ENCODE data around the gene DIP2B. TPM values are rescaled to one million over a fixed set of nuclear protein-coding genes. Genes with fewer than 3 reads are reported as not detected.

Gene DIP2B
- total RNA-seq, 1 donor from 2014 or later, result 28.9 TPM

GRCh38 chr12:50772470-50772869, 267.7 kb downstream of the DIP2B start:
- Mint-ChIP-seq H3K27ac (ENCODE audit: unreplicated experiment) (no peak overlapping the region), H3K9me3 (ENCODE audit: unreplicated experiment) (no peaks in the 10 kb centered on the region), H3K4me3 (ENCODE audit: unreplicated experiment) (no peak overlapping the region), H3K27me3 (ENCODE audit: unreplicated experiment) (no peaks in the 10 kb centered on the region), H3K4me1 (ENCODE audit: unreplicated experiment) (peaks cover 7% of the 10 kb centered on the region), H3K36me3 (ENCODE audit: unreplicated experiment) (peaks cover 11% of the 10 kb centered on the region)
- TF ChIP-seq CTCF (IDR thresholded peaks at IDR 0.05), result no peak
- peak; percentile 3 for DNase-seq (ENCODE audit: extremely low spot score, unreplicated experiment)

- Mint-ChIP-seq H3K4me3 (ENCODE audit: unreplicated experiment) (no peak overlapping the region), H3K9me3 (ENCODE audit: unreplicated experiment) (no peaks in the 10 kb centered on the region), H3K27ac (ENCODE audit: unreplicated experiment) (no peak overlapping the region), H3K36me3 (ENCODE audit: unreplicated experiment) (peaks cover 11% of the 10 kb centered on the region), H3K27me3 (ENCODE audit: unreplicated experiment) (no peaks in the 10 kb centered on the region), H3K4me1 (ENCODE audit: unreplicated experiment) (peaks cover 7% of the 10 kb centered on the region)
- TF ChIP-seq CTCF (IDR thresholded peaks at IDR 0.05), result no peak
- peak; percentile 19 for DNase-seq (ENCODE audit: extremely low spot score, unreplicated experiment)
Measured at GRCh38 chr12:50772877-50773276, 268.1 kb downstream of the DIP2B start.

- DNase-seq (ENCODE audit: extremely low spot score, unreplicated experiment), result peak; percentile 42
- Mint-ChIP-seq H3K27me3 (ENCODE audit: unreplicated experiment) (no peaks in the 10 kb centered on the region), H3K36me3 (ENCODE audit: unreplicated experiment) (peaks cover 14% of the 10 kb centered on the region), H3K9me3 (ENCODE audit: unreplicated experiment) (no peaks in the 10 kb centered on the region), H3K4me3 (ENCODE audit: unreplicated experiment) (no peak overlapping the region), H3K27ac (ENCODE audit: unreplicated experiment) (no peak overlapping the region), H3K4me1 (ENCODE audit: unreplicated experiment) (no peaks in the 10 kb centered on the region)
- TF ChIP-seq CTCF (IDR thresholded peaks at IDR 0.05), result no peak
Measured at GRCh38 chr12:50775251-50775650, 270.5 kb downstream of the DIP2B start.

- no peak overlapping the region for H3K27ac Mint-ChIP-seq (ENCODE audit: unreplicated experiment)
- peaks cover 13% of the 10 kb centered on the region for H3K36me3 Mint-ChIP-seq (ENCODE audit: unreplicated experiment)
- H3K4me3 Mint-ChIP-seq (ENCODE audit: unreplicated experiment), result no peak overlapping the region
- no peaks in the 10 kb centered on the region for H3K4me1 Mint-ChIP-seq (ENCODE audit: unreplicated experiment)
- peak; percentile 25 for DNase-seq (ENCODE audit: extremely low spot score, unreplicated experiment)
- H3K27me3 Mint-ChIP-seq (ENCODE audit: unreplicated experiment), result no peaks in the 10 kb centered on the region
- no peaks in the 10 kb centered on the region for H3K9me3 Mint-ChIP-seq (ENCODE audit: unreplicated experiment)
- no peak for TF ChIP-seq CTCF (IDR thresholded peaks at IDR 0.05)
Measured at GRCh38 chr12:50776749-50777728, 272.3 kb downstream of the DIP2B start.

Data from osteocyte (in vitro differentiated cells).